ENCODE results near the gene ZNF830.
"Not testable (repeated sequence)": the region's sequence is repeated elsewhere in the genome, so short reads cannot be mapped to it uniquely, and the experiment has no call there.

The ZNF830 gene

GRCh38 chr17:34980681-34981537, 19.6 kb downstream of the ZNF830 start:
- Mint-ChIP-seq H3K36me3 (peaks cover 38% of the 10 kb centered on the region), H3K9me3 (no peaks in the 10 kb centered on the region), H3K4me3 (peak overlapping the region; percentile 86), H3K4me1 (peaks cover 45% of the 10 kb centered on the region), H3K27ac (peak overlapping the region; percentile 96)
- DNase-seq (ENCODE audit: low spot score in 2 of 2) (peak in 1 of 2 donors; percentile 79), ATAC-seq (peak; percentile 94)

- DNase-seq (ENCODE audit: low spot score in 2 of 2) (no peak), ATAC-seq (no peak)
- no peaks in the 10 kb centered on the region for H3K9me3 Mint-ChIP-seq
- peaks cover 46% of the 10 kb centered on the region for H3K36me3 Mint-ChIP-seq
- H3K27ac Mint-ChIP-seq: peak overlapping the region; percentile 96
- peaks cover 45% of the 10 kb centered on the region for H3K4me1 Mint-ChIP-seq
- H3K4me3 Mint-ChIP-seq: peak overlapping the region; percentile 86
Observed at GRCh38 chr17:34981538-34982241, 20.4 kb downstream of the ZNF830 start.

DNA sequence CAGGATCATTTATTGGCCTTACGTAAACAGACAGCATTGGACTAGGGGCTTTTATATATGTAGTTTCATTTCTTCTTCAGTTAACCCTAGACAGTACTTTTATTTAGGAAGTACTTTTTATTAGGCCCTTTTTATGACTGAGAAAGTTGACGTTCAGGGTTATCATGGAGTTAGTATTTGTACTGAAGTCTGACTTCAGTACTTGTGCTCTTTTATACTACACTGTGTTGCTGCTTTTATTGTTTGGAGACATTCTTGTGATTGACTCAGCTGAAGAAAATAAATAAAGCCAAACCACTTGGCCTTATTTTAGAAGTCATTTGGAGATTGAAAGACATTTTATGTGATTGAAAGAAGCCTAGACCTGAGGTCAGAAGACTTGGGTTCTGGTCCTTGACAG, 25.9 kb downstream of the ZNF830 start:
- Mint-ChIP-seq H3K27ac (no peak overlapping the region), H3K9me3 (no peaks in the 10 kb centered on the region), H3K36me3 (peaks cover 94% of the 10 kb centered on the region), H3K4me3 (no peak overlapping the region), H3K4me1 (peaks cover 24% of the 10 kb centered on the region)
- ATAC-seq: no peak
- no peak for DNase-seq (ENCODE audit: low spot score in 2 of 2)

GRCh38 chr17:34988644-34989043, 27.3 kb downstream of the ZNF830 start:
- ATAC-seq (no peak), DNase-seq (ENCODE audit: low spot score in 2 of 2) (no peak)
- H3K4me3 Mint-ChIP-seq: no peak overlapping the region
- peak overlapping the region; percentile 68 for H3K27ac Mint-ChIP-seq
- H3K4me1 Mint-ChIP-seq: peaks cover 22% of the 10 kb centered on the region
- H3K36me3 Mint-ChIP-seq: peaks cover 98% of the 10 kb centered on the region
- H3K9me3 Mint-ChIP-seq: no peaks in the 10 kb centered on the region

GRCh38 chr17:34989473-34989872, 28.1 kb downstream of the ZNF830 start:
- ATAC-seq (no peak), DNase-seq (ENCODE audit: low spot score in 2 of 2) (no peak)
- H3K27ac Mint-ChIP-seq: no peak overlapping the region
- H3K4me3 Mint-ChIP-seq: no peak overlapping the region
- peaks cover 99% of the 10 kb centered on the region for H3K36me3 Mint-ChIP-seq
- H3K9me3 Mint-ChIP-seq: no peaks in the 10 kb centered on the region
- H3K4me1 Mint-ChIP-seq: peaks cover 14% of the 10 kb centered on the region

GRCh38 chr17:34990921-34991365, 29.6 kb downstream of the ZNF830 start:
- H3K9me3 Mint-ChIP-seq: no peaks in the 10 kb centered on the region
- peaks cover 14% of the 10 kb centered on the region for H3K4me1 Mint-ChIP-seq
- peaks cover 97% of the 10 kb centered on the region for H3K36me3 Mint-ChIP-seq
- H3K27ac Mint-ChIP-seq: peak overlapping the region; percentile 68
- ATAC-seq (no peak), DNase-seq (ENCODE audit: low spot score in 2 of 2) (no peak)
- H3K4me3 Mint-ChIP-seq: no peak overlapping the region

DNA sequence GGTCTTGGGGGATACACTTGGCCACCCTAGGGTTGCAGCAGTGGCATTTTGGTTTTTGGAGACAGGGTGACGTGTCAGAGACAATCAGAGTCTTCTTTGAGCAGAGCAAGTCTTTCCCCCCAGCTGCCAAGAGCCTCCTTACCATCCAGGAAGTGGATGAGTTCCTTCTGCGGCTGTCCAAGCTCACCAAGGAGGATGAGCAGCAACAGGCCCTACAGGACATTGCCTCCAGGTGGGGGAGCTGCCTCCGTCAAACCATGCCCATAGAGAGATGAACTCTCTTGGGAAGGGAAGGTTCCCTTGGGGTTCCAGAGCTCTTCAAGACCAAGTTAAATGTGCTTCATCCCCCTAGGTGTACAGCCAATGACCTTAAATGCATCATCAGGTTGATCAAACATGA, 30.3 kb downstream of the ZNF830 start:
- H3K9me3 Mint-ChIP-seq: no peaks in the 10 kb centered on the region
- H3K36me3 Mint-ChIP-seq: peaks cover 97% of the 10 kb centered on the region
- no peak for ATAC-seq
- DNase-seq (ENCODE audit: low spot score in 2 of 2): no peak
- H3K4me3 Mint-ChIP-seq: no peak overlapping the region
- peak overlapping the region; percentile 68 for H3K27ac Mint-ChIP-seq
- H3K4me1 Mint-ChIP-seq: peaks cover 14% of the 10 kb centered on the region

- Mint-ChIP-seq H3K4me3 (no peak overlapping the region), H3K9me3 (no peaks in the 10 kb centered on the region), H3K36me3 (peaks cover 88% of the 10 kb centered on the region), H3K27ac (peak overlapping the region; percentile 73), H3K4me1 (peaks cover 16% of the 10 kb centered on the region)
- DNase-seq (ENCODE audit: low spot score in 2 of 2): no peak
- ATAC-seq: no peak
Observed at GRCh38 chr17:34993031-34993430, 31.7 kb downstream of the ZNF830 start.

GRCh38 chr17:34996422-34997285, 35.3 kb downstream of the ZNF830 start:
- Mint-ChIP-seq H3K9me3 (no peaks in the 10 kb centered on the region), H3K27ac (peak overlapping the region; percentile 73), H3K36me3 (peaks cover 88% of the 10 kb centered on the region), H3K4me1 (peaks cover 17% of the 10 kb centered on the region), H3K4me3 (no peak overlapping the region)
- ATAC-seq: no peak
- DNase-seq (ENCODE audit: low spot score in 2 of 2): no peak

GRCh38 chr17:34997355-34997862, 36.1 kb downstream of the ZNF830 start:
- Mint-ChIP-seq H3K36me3 (peaks cover 88% of the 10 kb centered on the region), H3K9me3 (no peaks in the 10 kb centered on the region), H3K27ac (peak overlapping the region; percentile 73), H3K4me3 (no peak overlapping the region), H3K4me1 (peaks cover 16% of the 10 kb centered on the region)
- no peak for DNase-seq (ENCODE audit: low spot score in 2 of 2)
- ATAC-seq: no peak

DNA sequence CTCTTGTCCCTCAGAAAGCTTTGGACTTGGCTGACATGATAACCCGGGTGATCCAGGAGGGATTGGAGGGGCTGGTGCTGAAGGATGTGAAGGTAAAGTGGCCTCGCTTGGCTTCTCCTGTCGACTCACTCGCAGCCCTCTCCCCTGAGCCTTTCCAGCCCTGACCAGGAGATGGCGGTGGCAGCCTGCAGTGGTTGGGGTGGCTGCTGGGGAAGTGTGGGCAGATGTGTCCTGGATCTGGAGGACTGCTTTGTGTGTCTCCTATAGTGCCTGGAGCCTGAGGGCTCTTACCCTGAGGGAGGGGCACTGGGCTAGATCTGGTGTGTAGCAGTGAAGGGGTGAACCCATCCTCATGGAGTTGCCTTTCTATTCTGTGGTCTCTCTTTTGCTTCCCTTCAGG, 36.9 kb downstream of the ZNF830 start:
- H3K36me3 Mint-ChIP-seq: peaks cover 88% of the 10 kb centered on the region
- no peak overlapping the region for H3K4me3 Mint-ChIP-seq
- H3K27ac Mint-ChIP-seq: peak overlapping the region; percentile 86
- H3K4me1 Mint-ChIP-seq: peaks cover 8% of the 10 kb centered on the region
- DNase-seq (ENCODE audit: low spot score in 2 of 2) (peak; percentile 72 to 87), ATAC-seq (peak; percentile 96)
- no peaks in the 10 kb centered on the region for H3K9me3 Mint-ChIP-seq

DNA sequence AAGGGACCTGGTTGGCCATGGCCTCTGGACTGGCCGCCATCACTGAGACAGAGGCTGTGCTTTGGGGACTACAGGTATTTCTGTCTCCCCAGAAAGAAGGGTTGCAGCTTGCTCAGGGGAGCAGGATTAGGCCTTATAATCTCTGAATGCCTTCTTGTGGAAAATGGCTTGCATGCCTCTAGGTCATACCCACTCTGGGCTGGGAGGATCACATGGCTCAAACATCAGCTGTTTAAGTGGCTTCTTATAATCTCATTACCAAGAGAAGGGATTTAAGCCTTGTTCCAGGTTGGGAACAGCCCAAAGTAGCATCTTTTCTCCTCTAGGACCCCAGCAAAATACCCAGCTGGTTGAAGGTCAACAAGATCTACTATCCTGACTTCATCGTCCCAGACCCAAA, 38.1 kb downstream of the ZNF830 start:
- peaks cover 8% of the 10 kb centered on the region for H3K4me1 Mint-ChIP-seq
- H3K36me3 Mint-ChIP-seq: peaks cover 89% of the 10 kb centered on the region
- ATAC-seq (no peak), DNase-seq (ENCODE audit: low spot score in 2 of 2) (no peak)
- H3K9me3 Mint-ChIP-seq: no peaks in the 10 kb centered on the region
- H3K27ac Mint-ChIP-seq: peak overlapping the region; percentile 86
- no peak overlapping the region for H3K4me3 Mint-ChIP-seq

GRCh38 chr17:35000965-35001364, 39.6 kb downstream of the ZNF830 start:
- Mint-ChIP-seq H3K27ac (peak overlapping the region; percentile 68), H3K36me3 (peaks cover 91% of the 10 kb centered on the region)
- H3K4me1 Mint-ChIP-seq; H3K9me3 Mint-ChIP-seq; DNase-seq (ENCODE audit: low spot score in 2 of 2); H3K4me3 Mint-ChIP-seq; ATAC-seq: not testable (repeated sequence)

GRCh38 chr17:35001549-35001948, 40.2 kb downstream of the ZNF830 start:
- H3K27ac Mint-ChIP-seq: peak overlapping the region; percentile 68
- DNase-seq (ENCODE audit: low spot score in 2 of 2): no peak
- no peaks in the 10 kb centered on the region for H3K9me3 Mint-ChIP-seq

More at GRCh38 chr17:35001549-35001948, 40.2 kb downstream of the ZNF830 start:
- Mint-ChIP-seq H3K36me3 (peaks cover 87% of the 10 kb centered on the region), H3K4me3 (no peak overlapping the region), H3K4me1 (peaks cover 8% of the 10 kb centered on the region)
- no peak for ATAC-seq
